T-cell (primary cell): ENCODE data around the gene MVK. TPM values are rescaled to one million over a fixed set of nuclear protein-coding genes. Genes with fewer than 3 reads are reported as not detected.

Source experiments
- ATAC-seq, 4 experiments: fragments of 200-7000 bp in 3 of 4; fragments of 150-1000 bp in 1 of 4; cut with Tn5 transposase; replicated peaks in 1 of 4; 1 replicate in 3 of 4; 2 replicates in 1 of 4; pipeline ENCODE4 v1.10.0; 2021; ENCODE audit warnings: moderate library complexity in 3 of 4, mild to moderate bottlenecking in 2 of 4, moderate number of reproducible peaks in 1 of 4
- CTCF ChIA-PET, 2 donors: fragments of 300-600 bp; sonication (Branson Sonifier 250); formaldehyde crosslinking; loops; one replicate each; lab custom pipeline; 2022; ENCODE audit warnings: antibody characterized with exemption in 2 of 2; lab: Charles Lee
- POLR2A ChIA-PET, 2 donors: fragments of 300-600 bp; sonication (Branson Sonifier 250); formaldehyde crosslinking; loops; one replicate each; lab custom pipeline; 2022; ENCODE audit warnings: antibody characterized with exemption in 2 of 2; lab: Charles Lee
- DNase-seq, 35 experiments: peaks; one replicate each; pipeline versions ENCODE4 v3.0.0 to v3.0.0-alpha.2; 2013 to 2023
- H3K27ac ChIP-seq: one replicate; pipeline ENCODE4 v1.5.1; 2013; ENCODE audit warnings: low read length
- H3K27me3 ChIP-seq, 2 experiments: replicated peaks in 1 of 2; 1 replicate in 1 of 2; 2 replicates in 1 of 2; pipeline versions ENCODE4 v1.6.1 to v1.7.0; 2013; ENCODE audit warnings: low read length in 1 of 2, mixed read lengths in 1 of 2; ENCODE audit not compliant: control insufficient read depth in 2 of 2, insufficient read depth in 2 of 2; ENCODE audit errors: extremely low read depth in 1 of 2
- H3K36me3 ChIP-seq, 2 donors: 1 replicate in 1 of 2; 2 replicates in 1 of 2; pipeline versions ENCODE4 v1.6.1 to v1.7.0; 2013; ENCODE audit warnings: low read length in 1 of 2; ENCODE audit not compliant: control insufficient read depth in 2 of 2, insufficient read depth in 1 of 2; ENCODE audit errors: extremely low read depth in 1 of 2
- H3K4me1 ChIP-seq, 2 experiments: 1 replicate in 1 of 2; 2 replicates in 1 of 2; pipeline versions ENCODE4 v1.6.1 to v1.7.0; 2013; ENCODE audit warnings: low read length in 2 of 2, mixed read lengths in 1 of 2; ENCODE audit not compliant: insufficient read depth in 2 of 2, control insufficient read depth in 1 of 2; ENCODE audit errors: extremely low read depth in 1 of 2
- H3K4me3 ChIP-seq, 2 donors: 1 replicate in 1 of 2; 2 replicates in 1 of 2; pipeline versions ENCODE4 v1.5.1 to v1.7.0; 2013; ENCODE audit warnings: mild to moderate bottlenecking in 2 of 2, low read length in 1 of 2, moderate library complexity in 1 of 2; ENCODE audit not compliant: control insufficient read depth in 1 of 2; ENCODE audit errors: extremely low read depth in 1 of 2
- H3K9me3 ChIP-seq: 2 replicates; pipeline ENCODE4 v1.7.0; 2013
- H3K27ac Mint-ChIP-seq, 2 donors: one replicate each; pipeline ENCODE4 v1.8.0; 2020 to 2021; ENCODE audit warnings: mild to moderate bottlenecking in 2 of 2, mixed read lengths in 2 of 2
- H3K27me3 Mint-ChIP-seq, 2 donors: one replicate each; pipeline ENCODE4 v1.8.0; 2021 to 2022; ENCODE audit warnings: mixed read lengths in 2 of 2
- H3K36me3 Mint-ChIP-seq: one replicate; pipeline ENCODE4 v1.8.0; 2021; ENCODE audit warnings: mixed read lengths
- H3K4me1 Mint-ChIP-seq, 3 donors: one replicate each; pipeline ENCODE4 v1.8.0; 2020 to 2022; ENCODE audit warnings: mixed read lengths in 3 of 3, mild to moderate bottlenecking in 1 of 3
- H3K4me3 Mint-ChIP-seq, 3 donors: one replicate each; pipeline ENCODE4 v1.8.0; 2020 to 2022; ENCODE audit warnings: mild to moderate bottlenecking in 3 of 3, mixed read lengths in 3 of 3, moderate library complexity in 3 of 3
- H3K9me3 Mint-ChIP-seq, 3 donors: one replicate each; pipeline ENCODE4 v1.8.0; 2020 to 2022; ENCODE audit warnings: mixed read lengths in 3 of 3
- WGBS: methylation state at CpG from one replicate; pipeline ENCODE4 v1.1.5; 2013; ENCODE audit warnings: missing lambda C conversion rate; ENCODE audit not compliant: insufficient coverage; 5-methylcytosine and 5-hydroxymethylcytosine counted together
- total RNA-seq, 35 experiments: library from RNA in 6 of 35; stranded (reverse) in 6 of 35; fragments of 120-200 nt in 1 of 35; gene quantifications; one replicate each; pipeline versions ENCODE4 v1.2.1 to v1.2.4 and lab custom pipeline; 2013 to 2026

The MVK gene
- total RNA-seq, 5 donors from 2014 or later (not counting 1 experiment from before 2014, with no cell fraction given), result 10.9 to 14.9 (median 12.8) TPM

- no peak overlapping the region for H3K27ac Mint-ChIP-seq
Measured at GRCh38 chr12:109542876-109543275, 30.7 kb upstream of the MVK start.

GRCh38 chr12:109544955-109545531 lies 28.6 kb upstream of the MVK start:
- ChIA-PET CTCF (no interaction called here), POLR2A (no interaction called here)
- 30% methylated on average over 3 of the region's 7 CpGs for WGBS
- ATAC-seq (peak in 3 of 4 experiments; percentile 32 to 70 (median 53)), DNase-seq (peak in 19 of 35 experiments; percentile 4 to 41 (median 12))
- Histone ChIP-seq H3K4me3 (no peak overlapping the region), H3K27ac (peak overlapping the region; percentile 34), H3K27me3 (peaks cover 0 to 33% of the 10 kb centered on the region in 2 experiments), H3K9me3 (no peaks in the 10 kb centered on the region), H3K4me1 (peaks cover 3 to 20% of the 10 kb centered on the region in 2 experiments), H3K36me3 (no peaks in the 10 kb centered on the region)
- Mint-ChIP-seq H3K4me1 (peaks cover 8 to 13% (median 9%) of the 10 kb centered on the region in 3 donors), H3K27me3 (peaks cover 16 to 29% of the 10 kb centered on the region in 2 donors), H3K36me3 (no peaks in the 10 kb centered on the region), H3K9me3 (no peaks in the 10 kb centered on the region), H3K4me3 (no peak overlapping the region), H3K27ac (peak overlapping the region in 1 of 2 donors; percentile 59)

More at GRCh38 chr12:109542876-109543275, 30.7 kb upstream of the MVK start:
- Histone ChIP-seq H3K36me3 (no peaks in the 10 kb centered on the region), H3K27me3 (peaks cover 0 to 22% of the 10 kb centered on the region in 2 experiments), H3K27ac (no peak overlapping the region), H3K4me3 (no peak overlapping the region), H3K9me3 (no peaks in the 10 kb centered on the region), H3K4me1 (peaks cover 3 to 20% of the 10 kb centered on the region in 2 experiments)
- 91% methylated on average over 5 of the region's 6 CpGs for WGBS
- DNase-seq (no peak), ATAC-seq (no peak)
- Mint-ChIP-seq H3K4me1 (peaks cover 8 to 13% (median 9%) of the 10 kb centered on the region in 3 donors), H3K27me3 (peaks cover 12 to 16% of the 10 kb centered on the region in 2 donors), H3K4me3 (no peak overlapping the region), H3K9me3 (no peaks in the 10 kb centered on the region), H3K36me3 (peaks cover 3% of the 10 kb centered on the region)
- CTCF ChIA-PET, result no interaction called here
- POLR2A ChIA-PET, result no interaction called here

- Mint-ChIP-seq H3K4me3 (no peak overlapping the region), H3K27me3 (peaks cover 16 to 30% of the 10 kb centered on the region in 2 donors), H3K4me1 (peaks cover 8 to 13% (median 9%) of the 10 kb centered on the region in 3 donors), H3K36me3 (no peaks in the 10 kb centered on the region), H3K9me3 (no peaks in the 10 kb centered on the region), H3K27ac (no peak overlapping the region)
- no peak overlapping the region for H3K27ac ChIP-seq
- no peak for DNase-seq
- H3K27me3 ChIP-seq, result peaks cover 0 to 36% of the 10 kb centered on the region in 2 experiments
- ChIA-PET CTCF (no interaction called here), POLR2A (no interaction called here)
- no peaks in the 10 kb centered on the region for H3K9me3 ChIP-seq
- H3K4me3 ChIP-seq, result no peak overlapping the region
- WGBS, result 90% methylated on average over 2 of the region's 5 CpGs
- H3K36me3 ChIP-seq, result no peaks in the 10 kb centered on the region
- peaks cover 3 to 20% of the 10 kb centered on the region in 2 experiments for H3K4me1 ChIP-seq
- no peak for ATAC-seq
Measured at GRCh38 chr12:109545826-109546225, 27.8 kb upstream of the MVK start.

GRCh38 chr12:109547286-109547685 lies 26.3 kb upstream of the MVK start:
- H3K27me3 Mint-ChIP-seq, result peaks cover 16 to 30% of the 10 kb centered on the region in 2 donors
- H3K9me3 ChIP-seq, result no peaks in the 10 kb centered on the region
- no peaks in the 10 kb centered on the region for H3K36me3 ChIP-seq
- DNase-seq (no peak), ATAC-seq (no peak)
- H3K27ac Mint-ChIP-seq, result no peak overlapping the region
- H3K4me3 Mint-ChIP-seq, result no peak overlapping the region
- peaks cover 3 to 20% of the 10 kb centered on the region in 2 experiments for H3K4me1 ChIP-seq
- peaks cover 8 to 13% (median 9%) of the 10 kb centered on the region in 3 donors for H3K4me1 Mint-ChIP-seq
- CTCF ChIA-PET, result no interaction called here
- POLR2A ChIA-PET, result no interaction called here
- no peak overlapping the region for H3K4me3 ChIP-seq
- no peak overlapping the region for H3K27ac ChIP-seq
- 71% methylated on average over 5 of the region's 18 CpGs for WGBS
- H3K9me3 Mint-ChIP-seq, result no peaks in the 10 kb centered on the region
- peaks cover 0 to 36% of the 10 kb centered on the region in 2 experiments for H3K27me3 ChIP-seq
- H3K36me3 Mint-ChIP-seq, result no peaks in the 10 kb centered on the region

GRCh38 chr12:109548258-109548657 lies 25.3 kb upstream of the MVK start:
- CTCF ChIA-PET, result no interaction called here
- H3K36me3 Mint-ChIP-seq, result no peaks in the 10 kb centered on the region
- no peaks in the 10 kb centered on the region for H3K9me3 ChIP-seq
- H3K9me3 Mint-ChIP-seq, result no peaks in the 10 kb centered on the region
- peaks cover 8 to 13% (median 9%) of the 10 kb centered on the region in 3 donors for H3K4me1 Mint-ChIP-seq
- H3K27ac Mint-ChIP-seq, result no peak overlapping the region
- H3K27me3 Mint-ChIP-seq, result peaks cover 16 to 30% of the 10 kb centered on the region in 2 donors
- POLR2A ChIA-PET, result no interaction called here
- H3K36me3 ChIP-seq, result no peaks in the 10 kb centered on the region
- no peak overlapping the region for H3K4me3 ChIP-seq
- 94% methylated on average over 4 of the region's 4 CpGs for WGBS
- peaks cover 0 to 36% of the 10 kb centered on the region in 2 experiments for H3K27me3 ChIP-seq
- ATAC-seq (no peak), DNase-seq (no peak)
- no peak overlapping the region for H3K4me3 Mint-ChIP-seq
- H3K4me1 ChIP-seq, result peaks cover 3 to 20% of the 10 kb centered on the region in 2 experiments
- no peak overlapping the region for H3K27ac ChIP-seq

GRCh38 chr12:109549613-109550270 lies 23.9 kb upstream of the MVK start:
- H3K27ac ChIP-seq, result no peak overlapping the region
- H3K27me3 ChIP-seq, result peaks cover 0 to 36% of the 10 kb centered on the region in 2 experiments
- H3K4me3 ChIP-seq, result no peak overlapping the region
- Mint-ChIP-seq H3K27me3 (peaks cover 16 to 30% of the 10 kb centered on the region in 2 donors), H3K4me3 (no peak overlapping the region), H3K9me3 (no peaks in the 10 kb centered on the region), H3K36me3 (no peaks in the 10 kb centered on the region), H3K4me1 (peaks cover 6 to 7% (median 7%) of the 10 kb centered on the region in 3 donors), H3K27ac (no peak overlapping the region)
- ChIA-PET CTCF (interaction anchor here (0.6 to 0.7 kb wide), 3 partner anchors 27 to 122 kb away, joined by 4 to 7 read pairs (median 6); no protein-coding TSS in a partner anchor), POLR2A (no interaction called here)
- peaks cover 3 to 16% of the 10 kb centered on the region in 2 experiments for H3K4me1 ChIP-seq
- DNase-seq, result no peak
- no peaks in the 10 kb centered on the region for H3K36me3 ChIP-seq
- ATAC-seq, result no peak
- WGBS, result 92% methylated on average over 7 of the region's 15 CpGs
- H3K9me3 ChIP-seq, result no peaks in the 10 kb centered on the region
